Measurements from ENCODE around the gene CTNNBL1. TPM values are rescaled to one million over a fixed set of nuclear protein-coding genes. Genes with fewer than 3 reads are reported as not detected.

Gene CTNNBL1
- total RNA-seq, 1 experiment from 2014 or later, result 49.1 TPM

DNA sequence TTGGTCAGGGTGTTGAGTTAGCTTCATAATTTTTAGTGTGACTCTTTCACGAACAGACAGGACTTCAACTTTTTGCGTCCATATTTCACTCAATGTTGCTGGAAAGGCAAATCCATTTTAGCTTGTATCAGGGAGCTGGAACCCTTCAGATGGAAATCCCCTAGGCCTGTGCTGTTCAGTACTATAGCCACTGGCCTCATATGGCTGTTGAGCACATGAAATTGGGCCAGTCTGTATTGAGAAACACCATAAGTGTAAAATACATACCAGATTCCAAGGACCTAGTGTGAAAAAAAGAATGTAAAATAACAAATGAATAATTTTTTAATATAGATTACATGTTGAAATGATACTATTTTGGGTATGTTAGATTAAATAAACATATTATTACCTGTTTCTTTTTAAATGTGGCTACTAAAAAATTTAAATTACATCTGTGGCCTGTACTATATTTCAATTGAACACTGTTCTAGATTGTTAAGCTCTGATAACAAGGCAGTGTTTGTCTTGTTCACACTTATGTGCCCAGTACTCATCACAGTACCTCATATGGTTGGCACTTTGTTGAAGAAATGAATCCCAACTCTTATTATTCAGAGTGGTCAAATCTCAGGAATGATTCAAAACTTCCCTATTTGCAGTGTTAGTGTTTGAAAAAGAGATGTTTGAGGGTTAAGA lies 34.3 kb downstream of the CTNNBL1 start:
- Histone ChIP-seq H3K36me3 (peaks cover 5% of the 10 kb centered on the region; the same call in 1 of the 2 replicates), H3K27me3 (replicated peaks) (no peaks in the 10 kb centered on the region), H3K4me1 (replicated peaks) (no peaks in the 10 kb centered on the region), H3K27ac (no peak overlapping the region), H3K4me3 (no peak overlapping the region), H3K9me3 (replicated peaks) (no peaks in the 10 kb centered on the region)
- DNase-seq (ENCODE audit: low read depth in 1 of 2, low spot score in 2 of 2), result no peak

DNA sequence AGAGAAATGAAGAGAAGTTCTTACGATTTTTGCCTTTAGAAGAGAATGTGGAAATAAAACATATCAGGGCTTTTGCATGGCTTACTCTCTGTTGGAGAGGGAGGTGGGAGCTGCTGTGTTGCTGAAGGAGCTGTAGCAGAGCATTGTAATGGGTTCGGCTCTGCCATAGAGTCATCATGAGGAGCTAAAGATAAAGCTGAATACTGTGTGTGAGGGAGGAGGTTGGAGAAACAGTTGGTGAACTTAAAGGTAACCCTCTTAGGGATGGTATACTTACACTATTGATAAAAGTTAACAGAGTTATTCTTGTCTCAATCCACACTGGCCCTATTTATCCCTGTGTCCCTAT lies 34.8 kb downstream of the CTNNBL1 start:
- H3K36me3 ChIP-seq, result peaks cover 10% of the 10 kb centered on the region; the same call in 1 of the 2 replicates
- no peak overlapping the region for H3K4me3 ChIP-seq
- no peaks in the 10 kb centered on the region for H3K27me3 ChIP-seq (replicated peaks)
- no peak overlapping the region for H3K27ac ChIP-seq
- no peaks in the 10 kb centered on the region for H3K4me1 ChIP-seq (replicated peaks)
- H3K9me3 ChIP-seq (replicated peaks), result no peaks in the 10 kb centered on the region
- DNase-seq (ENCODE audit: low read depth in 1 of 2, low spot score in 2 of 2), result no peak

DNA sequence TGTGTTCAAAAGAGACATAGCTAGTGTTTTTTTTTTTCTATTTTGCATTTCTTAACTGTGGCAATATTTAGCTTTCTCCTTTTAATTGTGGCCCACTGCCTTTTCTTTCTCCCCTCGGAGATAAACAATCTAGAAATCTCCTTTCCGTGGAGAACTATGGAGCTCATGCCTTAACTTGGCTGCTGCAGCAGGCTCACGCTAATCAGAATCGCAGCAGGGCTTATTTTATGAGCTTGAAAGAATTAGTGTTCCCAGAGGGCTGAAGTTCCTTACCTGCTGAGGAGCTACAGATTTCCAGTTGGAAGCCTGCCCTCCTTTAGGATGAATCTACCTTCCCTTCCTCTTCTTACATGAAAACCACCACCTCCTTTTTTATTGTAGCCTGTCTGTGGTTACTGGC lies 35.6 kb downstream of the CTNNBL1 start:
- no peak for DNase-seq (ENCODE audit: low read depth in 1 of 2, low spot score in 2 of 2)
- Histone ChIP-seq H3K4me1 (replicated peaks) (no peaks in the 10 kb centered on the region), H3K4me3 (no peak overlapping the region), H3K9me3 (replicated peaks) (no peaks in the 10 kb centered on the region), H3K27ac (no peak overlapping the region), H3K36me3 (peaks cover 11% of the 10 kb centered on the region; the same call in 1 of the 2 replicates), H3K27me3 (replicated peaks) (no peaks in the 10 kb centered on the region)

DNA sequence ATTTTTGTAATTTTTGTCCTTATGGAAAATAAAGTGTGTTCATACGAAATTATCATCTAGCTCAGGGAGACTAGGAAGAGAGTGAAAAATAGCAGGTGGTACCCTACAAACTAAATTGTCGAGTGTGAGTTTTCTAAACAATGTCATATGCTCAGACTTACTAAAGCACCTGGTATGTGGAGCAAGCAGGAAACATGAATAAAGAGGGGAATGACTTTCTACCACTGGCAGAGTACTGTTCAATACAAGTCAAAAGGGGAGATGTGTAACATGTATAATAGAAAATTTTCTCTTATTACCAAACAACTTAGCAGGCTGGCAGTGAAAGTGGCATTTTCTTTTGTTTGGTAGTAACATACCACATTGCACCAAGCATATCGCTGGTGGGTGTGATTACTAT lies 36.1 kb downstream of the CTNNBL1 start:
- Histone ChIP-seq H3K27ac (no peak overlapping the region), H3K4me3 (no peak overlapping the region), H3K4me1 (replicated peaks) (no peaks in the 10 kb centered on the region), H3K9me3 (replicated peaks) (no peaks in the 10 kb centered on the region), H3K27me3 (replicated peaks) (no peaks in the 10 kb centered on the region), H3K36me3 (peaks cover 11% of the 10 kb centered on the region; the same call in 1 of the 2 replicates)
- DNase-seq (ENCODE audit: low read depth in 1 of 2, low spot score in 2 of 2), result no peak

DNA sequence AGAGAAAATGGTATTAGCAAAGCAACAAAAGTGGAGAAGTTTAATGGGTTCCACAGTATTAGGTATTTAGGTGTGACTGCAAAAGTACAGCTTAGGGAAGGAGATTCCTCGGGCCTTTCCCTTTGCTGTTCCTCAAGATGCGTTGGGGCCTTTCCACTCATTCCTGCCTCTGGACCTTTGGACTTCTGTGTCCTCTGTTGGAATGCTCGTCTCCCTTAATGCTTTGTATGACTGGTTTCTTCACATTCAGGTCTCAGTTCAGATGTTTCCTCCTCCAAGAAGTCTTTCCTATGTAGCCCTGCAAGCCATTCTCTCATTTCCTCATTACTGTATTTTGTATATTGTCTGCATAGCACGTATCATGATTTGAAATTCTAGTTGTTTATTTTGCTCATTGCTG lies 39.6 kb downstream of the CTNNBL1 start:
- Histone ChIP-seq H3K4me1 (replicated peaks) (no peaks in the 10 kb centered on the region), H3K36me3 (peaks cover 24% of the 10 kb centered on the region), H3K27ac (no peak overlapping the region), H3K4me3 (no peak overlapping the region), H3K9me3 (replicated peaks) (no peaks in the 10 kb centered on the region), H3K27me3 (replicated peaks) (no peaks in the 10 kb centered on the region)
- DNase-seq (ENCODE audit: low read depth in 1 of 2, low spot score in 2 of 2), result no peak

DNA sequence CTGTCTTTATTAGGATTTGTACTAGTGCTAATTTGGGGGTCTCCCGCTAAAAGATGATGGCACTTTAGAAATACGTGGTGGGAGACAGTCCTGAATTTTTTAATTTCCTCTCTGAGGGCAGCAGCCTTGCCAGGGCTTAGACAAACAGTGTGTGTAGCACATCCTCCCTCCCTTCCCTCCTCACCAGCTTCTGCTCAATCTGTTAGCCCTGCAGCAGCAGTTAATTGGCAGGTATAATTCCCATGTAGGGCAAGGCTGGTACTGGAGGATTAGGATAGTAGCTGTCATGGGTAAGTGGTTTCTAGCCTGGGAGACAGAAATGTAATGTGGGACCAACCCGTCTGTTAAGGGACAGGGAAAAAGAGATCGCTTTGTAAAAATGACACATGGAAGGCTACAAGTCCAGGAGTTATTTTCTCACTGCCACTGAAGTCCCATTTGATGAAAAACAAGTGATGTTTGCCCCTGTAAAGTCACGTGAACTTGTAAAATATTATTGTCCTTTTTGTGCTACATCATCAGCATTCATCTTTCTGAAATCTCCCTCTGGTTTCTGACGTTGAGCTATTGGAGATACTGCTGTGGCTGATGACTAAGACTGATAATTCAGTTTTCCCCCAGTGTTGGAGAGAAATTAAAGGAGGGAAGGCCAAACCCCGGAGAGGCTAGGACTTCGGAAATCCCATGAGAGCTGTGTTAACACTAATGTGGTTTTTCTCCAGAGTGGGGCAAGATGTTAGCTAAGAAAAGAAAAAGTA lies 40.6 kb downstream of the CTNNBL1 start:
- H3K27me3 ChIP-seq (replicated peaks), result no peaks in the 10 kb centered on the region
- H3K27ac ChIP-seq, result no peak overlapping the region
- H3K36me3 ChIP-seq, result peaks cover 31% of the 10 kb centered on the region
- H3K4me3 ChIP-seq, result no peak overlapping the region
- H3K9me3 ChIP-seq (replicated peaks), result no peaks in the 10 kb centered on the region
- no peak for DNase-seq (ENCODE audit: low read depth in 1 of 2, low spot score in 2 of 2)
- no peaks in the 10 kb centered on the region for H3K4me1 ChIP-seq (replicated peaks)

- no peaks in the 10 kb centered on the region for H3K27me3 ChIP-seq (replicated peaks)
- no peaks in the 10 kb centered on the region for H3K4me1 ChIP-seq (replicated peaks)
- H3K27ac ChIP-seq, result no peak overlapping the region
Measured at GRCh38 chr20:37735541-37735940, 41.7 kb downstream of the CTNNBL1 start.

GRCh38 chr20:37736132-37736531 lies 42.3 kb downstream of the CTNNBL1 start:
- Histone ChIP-seq H3K27ac (no peak overlapping the region), H3K36me3 (peaks cover 31% of the 10 kb centered on the region), H3K27me3 (replicated peaks) (no peaks in the 10 kb centered on the region), H3K4me3 (no peak overlapping the region), H3K9me3 (replicated peaks) (no peaks in the 10 kb centered on the region), H3K4me1 (replicated peaks) (peaks cover 3% of the 10 kb centered on the region; the same call in 1 of the 2 replicates)
- no peak for DNase-seq (ENCODE audit: low read depth in 1 of 2, low spot score in 2 of 2)

More at GRCh38 chr20:37735541-37735940, 41.7 kb downstream of the CTNNBL1 start:
- no peak for DNase-seq (ENCODE audit: low read depth in 1 of 2, low spot score in 2 of 2)
- Histone ChIP-seq H3K9me3 (replicated peaks) (no peaks in the 10 kb centered on the region), H3K36me3 (peaks cover 31% of the 10 kb centered on the region), H3K4me3 (no peak overlapping the region)

GRCh38 chr20:37737826-37738420 lies 44.1 kb downstream of the CTNNBL1 start:
- Histone ChIP-seq H3K27me3 (replicated peaks) (no peaks in the 10 kb centered on the region), H3K36me3 (peaks cover 31% of the 10 kb centered on the region), H3K4me1 (replicated peaks) (peaks cover 12% of the 10 kb centered on the region), H3K9me3 (replicated peaks) (no peaks in the 10 kb centered on the region), H3K27ac (no peak overlapping the region), H3K4me3 (no peak overlapping the region)
- no peak for DNase-seq (ENCODE audit: low read depth in 1 of 2, low spot score in 2 of 2)

GRCh38 chr20:37741055-37741454 lies 47.2 kb downstream of the CTNNBL1 start:
- Histone ChIP-seq H3K36me3 (peaks cover 23% of the 10 kb centered on the region), H3K4me3 (no peak overlapping the region), H3K27me3 (replicated peaks) (no peaks in the 10 kb centered on the region), H3K9me3 (replicated peaks) (no peaks in the 10 kb centered on the region), H3K4me1 (replicated peaks) (peaks cover 12% of the 10 kb centered on the region), H3K27ac (peak overlapping the region; percentile 6; the same call in 1 of the 2 replicates)
- DNase-seq (ENCODE audit: low read depth in 1 of 2, low spot score in 2 of 2), result no peak

DNA sequence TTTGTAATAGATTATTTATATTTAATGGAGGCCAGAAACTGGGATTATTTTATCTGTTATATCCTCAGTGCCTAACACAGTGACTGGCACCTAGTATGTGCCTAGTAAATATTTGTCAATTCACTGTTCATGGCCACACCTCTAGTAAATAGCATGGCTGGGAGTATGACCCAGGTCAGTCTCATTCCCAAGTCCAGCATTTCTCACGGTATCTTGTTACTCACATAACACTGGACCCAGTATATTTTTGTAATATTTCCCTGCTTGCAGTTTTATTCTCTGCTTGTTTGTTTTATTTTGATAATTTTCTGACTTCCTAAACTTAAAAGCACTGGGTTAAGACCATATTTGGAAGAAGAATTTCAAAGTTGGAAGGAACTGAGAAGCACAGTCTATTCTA lies 47.7 kb downstream of the CTNNBL1 start:
- H3K9me3 ChIP-seq (replicated peaks), result no peaks in the 10 kb centered on the region
- peak overlapping the region; percentile 6; the same call in 1 of the 2 replicates for H3K27ac ChIP-seq
- DNase-seq (ENCODE audit: low read depth in 1 of 2, low spot score in 2 of 2), result no peak
- no peak overlapping the region for H3K4me3 ChIP-seq
- no peaks in the 10 kb centered on the region for H3K27me3 ChIP-seq (replicated peaks)
- H3K4me1 ChIP-seq (replicated peaks), result peaks cover 12% of the 10 kb centered on the region
- peaks cover 23% of the 10 kb centered on the region for H3K36me3 ChIP-seq

DNA sequence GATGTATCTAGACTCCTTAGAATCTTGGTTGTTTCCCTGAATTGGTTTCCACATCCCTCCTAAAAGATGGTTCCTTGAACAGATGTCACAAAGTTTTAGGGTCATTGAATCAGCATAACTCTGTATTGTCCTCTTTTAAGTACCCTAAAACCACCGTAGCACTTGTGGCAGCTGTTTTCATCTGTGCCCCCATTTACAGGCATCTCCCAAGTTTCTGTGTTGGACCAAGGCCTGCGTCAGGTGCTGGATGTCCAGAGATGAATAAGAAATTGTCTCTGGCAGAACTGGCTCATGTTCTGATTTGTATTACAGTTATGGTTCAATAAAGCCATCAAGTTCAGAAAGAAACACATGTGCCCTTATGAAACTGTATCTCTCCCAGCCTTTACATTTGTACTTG lies 48.3 kb downstream of the CTNNBL1 start:
- Histone ChIP-seq H3K27ac (no peak overlapping the region), H3K4me1 (replicated peaks) (peaks cover 12% of the 10 kb centered on the region), H3K36me3 (peaks cover 20% of the 10 kb centered on the region), H3K9me3 (replicated peaks) (no peaks in the 10 kb centered on the region), H3K27me3 (replicated peaks) (no peaks in the 10 kb centered on the region), H3K4me3 (no peak overlapping the region)
- no peak for DNase-seq (ENCODE audit: low read depth in 1 of 2, low spot score in 2 of 2)

GRCh38 chr20:37744347-37744746 lies 50.5 kb downstream of the CTNNBL1 start:
- Histone ChIP-seq H3K36me3 (peaks cover 8% of the 10 kb centered on the region), H3K4me1 (replicated peaks) (peaks cover 12% of the 10 kb centered on the region), H3K27ac (no peak overlapping the region), H3K4me3 (no peak overlapping the region), H3K27me3 (replicated peaks) (no peaks in the 10 kb centered on the region), H3K9me3 (replicated peaks) (no peaks in the 10 kb centered on the region)
- DNase-seq (ENCODE audit: low read depth in 1 of 2, low spot score in 2 of 2), result no peak

GRCh38 chr20:37745553-37745952 lies 51.7 kb downstream of the CTNNBL1 start:
- H3K36me3 ChIP-seq, result peaks cover 8% of the 10 kb centered on the region
- no peak overlapping the region for H3K4me3 ChIP-seq
- H3K9me3 ChIP-seq (replicated peaks), result no peaks in the 10 kb centered on the region
- no peak for DNase-seq (ENCODE audit: low read depth in 1 of 2, low spot score in 2 of 2)
- peaks cover 12% of the 10 kb centered on the region for H3K4me1 ChIP-seq (replicated peaks)
- no peak overlapping the region for H3K27ac ChIP-seq
- H3K27me3 ChIP-seq (replicated peaks), result no peaks in the 10 kb centered on the region

All from SJSA1 (cell line).